DND-41 (cell line): Measurements from ENCODE around the gene IGSF23.
A peak's percentile ranks its signal among the peaks of the same experiment; 100 is the strongest.

Experiments used
- ATAC-seq: fragments of 200-7000 bp; cut with Tn5 transposase; 3 replicates; pipeline ENCODE4 v1.9.1; 2021; ENCODE audit warnings: low read depth; ENCODE audit not compliant: insufficient read depth
- DNase-seq: peaks from one replicate; pipeline ENCODE4 v3.0.0-alpha.2; 2020
- H2AFZ ChIP-seq: 2 replicates; pipeline ENCODE4 v1.6.0; 2012; ENCODE audit warnings: low read depth, low read length
- H3K27ac ChIP-seq: 2 replicates; pipeline ENCODE4 v1.5.1; 2012; ENCODE audit warnings: low read length, inconsistent platforms
- H3K27me3 ChIP-seq: fragments of 200-600 bp; sonication (generic); 2 replicates; pipeline ENCODE4 v1.6.0; 2012; ENCODE audit warnings: low read length, mild to moderate bottlenecking, inconsistent platforms; ENCODE audit not compliant: insufficient read depth, poor library complexity
- H3K36me3 ChIP-seq: 2 replicates; pipeline ENCODE4 v1.5.1; 2012; ENCODE audit warnings: low read length, inconsistent platforms; ENCODE audit not compliant: insufficient read depth
- H3K4me1 ChIP-seq: 2 replicates; pipeline ENCODE4 v1.5.1; 2012; ENCODE audit warnings: mild to moderate bottlenecking, low read length; ENCODE audit not compliant: insufficient read depth
- H3K4me2 ChIP-seq: 2 replicates; pipeline ENCODE4 v1.6.0; 2012; ENCODE audit warnings: mild to moderate bottlenecking, moderate library complexity, low read length, inconsistent platforms; ENCODE audit not compliant: insufficient read depth
- H3K4me3 ChIP-seq, 2 experiments: fragments of 200-600 bp in 1 of 2; shearing (Covaris generic) in 1 of 2; 2 replicates each; pipeline ENCODE4 v1.5.1; 2012 to 2016; ENCODE audit warnings: inconsistent platforms in 2 of 2, low read length in 2 of 2, mild to moderate bottlenecking in 2 of 2, low read depth in 1 of 2, moderate library complexity in 1 of 2
- H3K79me2 ChIP-seq: 2 replicates; pipeline ENCODE4 v1.6.0; 2012; ENCODE audit warnings: low read length, inconsistent platforms; ENCODE audit not compliant: insufficient read depth
- H3K9ac ChIP-seq: 2 replicates; pipeline ENCODE4 v1.6.0; 2012; ENCODE audit warnings: low read depth, mild to moderate bottlenecking, inconsistent platforms, low read length, moderate library complexity
- H3K9me3 ChIP-seq: 2 replicates; pipeline ENCODE4 v1.5.1; 2012; ENCODE audit warnings: low read length, moderate library complexity, mild to moderate bottlenecking, inconsistent platforms; ENCODE audit not compliant: insufficient read depth, severe bottlenecking
- H4K20me1 ChIP-seq: 2 replicates; pipeline ENCODE4 v1.6.0; 2012; ENCODE audit warnings: low read length; ENCODE audit not compliant: insufficient read depth
- CTCF ChIP-seq: IDR thresholded peaks from 2 replicates; pipeline ENCODE4 v1.5.1; 2012; ENCODE audit warnings: borderline replicate concordance, low read length, moderate library complexity, mild to moderate bottlenecking; ENCODE audit not compliant: poor library complexity, severe bottlenecking; ENCODE audit errors: extremely low read depth
- EZH2 ChIP-seq: IDR thresholded peaks from 3 replicates; pipeline ENCODE4 v1.6.1; 2012; ENCODE audit warnings: borderline replicate concordance, low read depth, mild to moderate bottlenecking, moderate library complexity, low read length, inconsistent platforms; ENCODE audit not compliant: severe bottlenecking

The IGSF23 gene

GRCh38 chr19:44574186-44574950 lies 39.0 kb upstream of the IGSF23 start:
- Histone ChIP-seq H3K4me3 (no peak overlapping the region), H3K27ac (no peak overlapping the region), H3K9me3 (no peaks in the 10 kb centered on the region), H3K4me2 (no peak overlapping the region), H3K4me1 (no peaks in the 10 kb centered on the region), H3K79me2 (no peaks in the 10 kb centered on the region), H3K9ac (no peak overlapping the region), H3K27me3 (no peaks in the 10 kb centered on the region), H3K36me3 (no peaks in the 10 kb centered on the region), H2AFZ (no peak overlapping the region), H4K20me1 (no peaks in the 10 kb centered on the region)
- TF ChIP-seq EZH2 (no peak), CTCF (no peak)
- DNase-seq (no peak), ATAC-seq (no peak)

GRCh38 chr19:44575116-44575700 lies 38.2 kb upstream of the IGSF23 start:
- no peak overlapping the region for H3K27ac ChIP-seq
- no peaks in the 10 kb centered on the region for H3K79me2 ChIP-seq
- no peak overlapping the region for H3K4me2 ChIP-seq
- DNase-seq (no peak), ATAC-seq (no peak)
- no peaks in the 10 kb centered on the region for H4K20me1 ChIP-seq
- H3K36me3 ChIP-seq = no peaks in the 10 kb centered on the region
- no peaks in the 10 kb centered on the region for H3K27me3 ChIP-seq
- no peaks in the 10 kb centered on the region for H3K9me3 ChIP-seq
- no peak overlapping the region for H2AFZ ChIP-seq
- no peak overlapping the region for H3K9ac ChIP-seq
- no peak overlapping the region for H3K4me3 ChIP-seq
- no peak for TF ChIP-seq CTCF
- TF ChIP-seq EZH2 = no peak
- no peaks in the 10 kb centered on the region for H3K4me1 ChIP-seq

- no peaks in the 10 kb centered on the region for H3K9me3 ChIP-seq
- no peak overlapping the region for H2AFZ ChIP-seq
- TF ChIP-seq EZH2 (no peak), CTCF (peak; percentile 53)
- no peak overlapping the region for H3K4me2 ChIP-seq
- no peaks in the 10 kb centered on the region for H3K79me2 ChIP-seq
- no peak overlapping the region for H3K4me3 ChIP-seq
- H3K27ac ChIP-seq = no peak overlapping the region
- H3K27me3 ChIP-seq = no peaks in the 10 kb centered on the region
- peak; percentile 6 for DNase-seq
- no peak overlapping the region for H3K9ac ChIP-seq
- no peak for ATAC-seq
- H4K20me1 ChIP-seq = no peaks in the 10 kb centered on the region
- no peaks in the 10 kb centered on the region for H3K36me3 ChIP-seq
- no peaks in the 10 kb centered on the region for H3K4me1 ChIP-seq
These were observed 36.4 kb upstream of the IGSF23 start for GRCh38 chr19:44576843-44577565.
